Measurements from ENCODE around the gene TSPAN33.
"Not testable (repeated sequence)": the region's sequence is repeated elsewhere in the genome, so short reads cannot be mapped to it uniquely, and the experiment has no call there.

Gene TSPAN33

GRCh38 chr7:129209067-129209926 lies 64.8 kb downstream of the TSPAN33 start:
- no peak for DNase-seq (ENCODE audit: extremely low spot score)
- no peak for TF ChIP-seq CTCF (IDR thresholded peaks at IDR 0.05; ENCODE audit: control extremely low read depth, extremely low read depth, low read depth, missing control alignments)
- ChIA-PET CTCF (interaction anchor here (0.7 to 9.0 kb wide), 26 partner anchors 9 to 368 kb away, joined by 3 to 58 read pairs (median 4); partner anchors contain the start of genes AHCYL2 and SMO), POLR2A (no interaction called here)

GRCh38 chr7:129210256-129210988 lies 65.9 kb downstream of the TSPAN33 start:
- peak; percentile 88 for DNase-seq (ENCODE audit: extremely low spot score)
- CTCF ChIA-PET, result interaction anchor here (0.7 to 9.0 kb wide), 45 partner anchors 7 to 784 kb away, joined by 3 to 58 read pairs (median 4); partner anchors contain the start of genes AHCYL2, ATP6V1F, KCP and SMO
- POLR2A ChIA-PET, result no interaction called here
- TF ChIP-seq CTCF (IDR thresholded peaks at IDR 0.05; ENCODE audit: control extremely low read depth, extremely low read depth, low read depth, missing control alignments), result peak; percentile 96

- TF ChIP-seq CTCF (IDR thresholded peaks at IDR 0.05; ENCODE audit: control extremely low read depth, extremely low read depth, low read depth, missing control alignments), result no peak
- no peak for DNase-seq (ENCODE audit: extremely low spot score)
- POLR2A ChIA-PET, result no interaction called here
- CTCF ChIA-PET, result interaction anchor here (0.7 to 9.0 kb wide), 41 partner anchors 7 to 784 kb away, joined by 3 to 58 read pairs (median 4); partner anchors contain the start of genes AHCYL2, ATP6V1F, KCP and SMO
Measured at GRCh38 chr7:129210989-129211312, 66.4 kb downstream of the TSPAN33 start.

- ChIA-PET CTCF (interaction anchor here (1.2 to 6.7 kb wide), 8 partner anchors 10 to 315 kb away, joined by 3 to 46 read pairs (median 8); no protein-coding TSS in a partner anchor), POLR2A (no interaction called here)
- no peak for DNase-seq (ENCODE audit: extremely low spot score)
- no peak for TF ChIP-seq CTCF (IDR thresholded peaks at IDR 0.05; ENCODE audit: control extremely low read depth, extremely low read depth, low read depth, missing control alignments)
Measured at GRCh38 chr7:129212126-129212525, 67.6 kb downstream of the TSPAN33 start.

- CTCF ChIA-PET, result interaction anchor here (1.2 to 6.7 kb wide), 6 partner anchors 8 to 315 kb away, joined by 3 to 46 read pairs (median 6); no protein-coding TSS in a partner anchor
- POLR2A ChIA-PET, result no interaction called here
- TF ChIP-seq CTCF (IDR thresholded peaks at IDR 0.05; ENCODE audit: control extremely low read depth, extremely low read depth, low read depth, missing control alignments), result no peak
- DNase-seq (ENCODE audit: extremely low spot score), result no peak
Measured at GRCh38 chr7:129212596-129212995, 68.1 kb downstream of the TSPAN33 start.

- DNase-seq (ENCODE audit: extremely low spot score), result peak; percentile 43
- CTCF ChIA-PET, result interaction anchor here (1.0 to 6.7 kb wide), 22 partner anchors 9 to 739 kb away, joined by 3 to 46 read pairs (median 4); partner anchors contain the start of genes AHCYL2 and ATP6V1F
Measured at GRCh38 chr7:129213828-129214227, 69.3 kb downstream of the TSPAN33 start.

GRCh38 chr7:129215691-129216090 lies 71.2 kb downstream of the TSPAN33 start:
- CTCF ChIA-PET, result interaction anchor here (1.1 to 8.7 kb wide), 3 partner anchors 81 to 256 kb away, joined by 3 to 144 read pairs (median 3); no protein-coding TSS in a partner anchor
- POLR2A ChIA-PET; DNase-seq (ENCODE audit: extremely low spot score): not testable (repeated sequence)

More at GRCh38 chr7:129213828-129214227, 69.3 kb downstream of the TSPAN33 start:
- POLR2A ChIA-PET, result no interaction called here
- TF ChIP-seq CTCF (IDR thresholded peaks at IDR 0.05; ENCODE audit: control extremely low read depth, extremely low read depth, low read depth, missing control alignments), result peak; percentile 58

GRCh38 chr7:129216101-129216715 lies 71.7 kb downstream of the TSPAN33 start:
- DNase-seq (ENCODE audit: extremely low spot score); POLR2A ChIA-PET: not testable (repeated sequence)
- CTCF ChIA-PET, result interaction anchor here (1.1 to 8.7 kb wide), 4 partner anchors 9 to 255 kb away, joined by 3 to 144 read pairs (median 30); no protein-coding TSS in a partner anchor
